NCI-H2227 treated with DMSO at 0.1 percent for 48 hours (cell line): ENCODE data around the gene RHOXF1.
"Not testable (repeated sequence)": the region's sequence is repeated elsewhere in the genome, so short reads cannot be mapped to it uniquely, and the experiment has no call there.

Experiments
- DNase-seq: peaks from one replicate; lab custom pipeline; 2025; lab: John Stamatoyannopoulos, UW

Gene RHOXF1

GRCh38 chrX:120085553-120086185, 30.0 kb downstream of the RHOXF1 start:
- DNase-seq = not testable (repeated sequence)

- not testable (repeated sequence) for DNase-seq
These were observed 38.1 kb downstream of the RHOXF1 start, which contains the start of gene RHOXF2B for GRCh38 chrX:120077590-120077989. Gene RHOXF2B (minus strand): TSS chrX:120077690. CDS start chrX:120077552, 138 bp downstream.

DNA sequence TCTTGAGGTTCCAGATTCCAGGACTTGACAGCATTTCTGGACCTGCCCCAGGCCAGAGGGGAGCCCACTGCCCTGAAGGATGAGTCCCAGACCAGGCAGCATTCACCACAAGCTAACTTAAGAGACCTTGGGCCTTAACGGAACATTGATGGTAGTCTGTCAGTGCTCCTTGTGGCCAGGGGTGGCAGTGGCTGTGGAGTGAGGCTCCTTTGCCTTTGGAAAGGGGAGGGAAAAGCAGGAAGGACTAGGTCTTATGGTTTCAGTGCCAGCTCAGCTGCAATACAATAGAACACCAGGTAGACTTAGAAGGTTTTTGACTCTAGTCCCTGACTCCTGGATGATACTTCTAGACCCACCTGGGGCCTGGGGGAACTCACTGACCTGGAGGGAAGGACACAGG, 49.5 kb downstream of the RHOXF1 start:
- DNase-seq = not testable (repeated sequence)
